HCT116 (cell line): ENCODE results near the gene GNAS. TPM values are rescaled to one million over a fixed set of nuclear protein-coding genes. Genes with fewer than 3 reads are reported as not detected.
"Not testable (repeated sequence)": the region's sequence is repeated elsewhere in the genome, so short reads cannot be mapped to it uniquely, and the experiment has no call there.

Source experiments
- ATAC-seq: fragments of 200-7000 bp; cut with Tn5 transposase; 2 replicates; pipeline ENCODE4 v1.9.1; 2020; ENCODE audit warnings: mild to moderate bottlenecking, moderate library complexity
- BruUV-seq: library from RNA; stranded (reverse); fragments of 400-500 nt; replicated peaks from 2 replicates; lab custom pipeline; 2021; lab: Mats Ljungman, UMichigan
- CTCF ChIA-PET: fragments of 300-600 bp; sonication (Branson Sonifier 250); formaldehyde crosslinking; loops from one replicate; lab custom pipeline; 2021; ENCODE audit warnings: antibody characterized with exemption; lab: Charles Lee
- POLR2A ChIA-PET: fragments of 300-600, 350-600 bp; sonication (Branson Sonifier 250); formaldehyde crosslinking; loops from one replicate; lab custom pipeline; 2021; ENCODE audit warnings: antibody characterized with exemption; lab: Charles Lee
- RAD21 ChIA-PET, 2 experiments: fragments of 300-600 bp; sonication (Branson Sonifier 250); formaldehyde crosslinking; loops; one replicate each; lab custom pipeline; 2023; ENCODE audit warnings: low total read pairs in 2 of 2; ENCODE audit not compliant: uncharacterized antibody in 2 of 2, unreplicated experiment in 2 of 2, low non-redundant PET in 1 of 2; lab: Charles Lee
- DNase-seq: peaks from one replicate; pipeline ENCODE4 v3.0.0-alpha.2; 2010; ENCODE audit warnings: low read depth, low spot score
- H2AFZ ChIP-seq: fragments of 200-600 bp; shearing (Covaris generic), sonication (generic); 2 replicates; pipeline ENCODE4 v1.6.1; 2017; ENCODE audit warnings: low read depth, mixed run types, mixed read lengths, antibody characterized with exemption, low read length; ENCODE audit not compliant: poor library complexity, severe bottlenecking
- H3K27ac ChIP-seq: 2 replicates; pipeline ENCODE4 v1.5.1; 2012; ENCODE audit warnings: low read depth, low read length
- H3K27me3 ChIP-seq: fragments of 200-600 bp; sonication (generic); 2 replicates; pipeline ENCODE4 v1.6.1; 2016; ENCODE audit warnings: mixed run types, low read length, mixed read lengths; ENCODE audit not compliant: insufficient read depth
- H3K36me3 ChIP-seq, 2 experiments: fragments of 200-500 bp in 1 of 2; fragments of 200-600 bp in 1 of 2; sonication (Bioruptor generic) in 1 of 2; sonication (generic) in 1 of 2; 2 replicates each; pipeline versions ENCODE4 v1.5.1 to v1.6.1; 2014 to 2016; ENCODE audit warnings: low read length in 2 of 2, inconsistent platforms in 1 of 2, mixed read lengths in 1 of 2, mixed run types in 1 of 2; ENCODE audit not compliant: insufficient read depth in 2 of 2, control insufficient read depth in 1 of 2
- H3K4me1 ChIP-seq, 2 experiments: fragments of 200-600 bp in 1 of 2; sonication (generic) in 1 of 2; 2 replicates each; pipeline versions ENCODE4 v1.5.1 to v1.6.1; 2012 to 2017; ENCODE audit warnings: low read length in 2 of 2, inconsistent platforms in 1 of 2, mild to moderate bottlenecking in 1 of 2, mixed read lengths in 1 of 2, mixed run types in 1 of 2, moderate library complexity in 1 of 2; ENCODE audit not compliant: insufficient read depth in 2 of 2, control insufficient read depth in 1 of 2
- H3K4me2 ChIP-seq: fragments of 200-600 bp; sonication (generic); 2 replicates; pipeline ENCODE4 v1.6.1; 2017; ENCODE audit warnings: mixed run types, low read length, mixed read lengths
- H3K4me3 ChIP-seq, 2 experiments: fragments of 200-600 bp in 1 of 2; sonication (generic) in 1 of 2; replicated peaks in 1 of 2; 2 replicates each; pipeline ENCODE4 v1.5.1; 2011 to 2016; ENCODE audit warnings: low read length in 2 of 2, control low read depth in 1 of 2, low read depth in 1 of 2, mild to moderate bottlenecking in 1 of 2, mixed read lengths in 1 of 2, mixed run types in 1 of 2
- H3K79me2 ChIP-seq: fragments of 200-600 bp; sonication (generic); 2 replicates; pipeline ENCODE4 v1.6.1; 2017; ENCODE audit warnings: mild to moderate bottlenecking, mixed run types, low read length, moderate library complexity, mixed read lengths; ENCODE audit not compliant: insufficient read depth
- H3K9ac ChIP-seq: fragments of 200-600 bp; sonication (generic); 2 replicates; pipeline ENCODE4 v1.6.1; 2016; ENCODE audit warnings: low read length, mixed read lengths
- H3K9me2 ChIP-seq: fragments of 200-600 bp; sonication (generic), shearing (Covaris generic); 2 replicates; pipeline ENCODE4 v1.6.1; 2017; ENCODE audit warnings: mixed run types, mild to moderate bottlenecking, moderate library complexity; ENCODE audit not compliant: insufficient read depth
- H3K9me3 ChIP-seq, 2 experiments: fragments of 200-500 bp in 1 of 2; fragments of 200-600 bp in 1 of 2; sonication (Bioruptor generic) in 1 of 2; sonication (generic) in 1 of 2; 2 replicates each; pipeline ENCODE4 v1.6.1; 2014 to 2017; ENCODE audit warnings: low read length in 2 of 2, mixed read lengths in 2 of 2, inconsistent platforms in 1 of 2, low read depth in 1 of 2, mild to moderate bottlenecking in 1 of 2, mixed run types in 1 of 2, moderate library complexity in 1 of 2; ENCODE audit not compliant: control insufficient read depth in 1 of 2, insufficient read depth in 1 of 2
- H4K20me1 ChIP-seq: fragments of 200-600 bp; sonication (generic), shearing (Covaris generic); 2 replicates; pipeline ENCODE4 v1.6.1; 2017; ENCODE audit warnings: mixed run types, mild to moderate bottlenecking, moderate library complexity; ENCODE audit not compliant: insufficient read depth
- EGR1 ChIP-seq: IDR thresholded peaks from 2 replicates; pipeline ENCODE4 v1.6.1; 2012; ENCODE audit warnings: low read depth
- intact Hi-C: fragments of 100-400 bp; cut with micrococcal nuclease; formaldehyde crosslinking; loops from 2 replicates; pipeline ENCODE4 v1.10.0; 2022
- total RNA-seq: library from RNA; stranded (reverse); gene quantifications from one replicate; pipeline ENCODE4 v1.2.1, GENCODE V29; 2021; ENCODE audit not compliant: unreplicated experiment
- TF ChIP-seq, protein P1 (sequence below), 3 experiments: fragments of 200-600 bp in 1 of 3; sonication (generic) in 1 of 3; IDR thresholded peaks in 2 of 3; conservative IDR thresholded peaks in 1 of 3; 2 replicates each; pipeline ENCODE4 v1.5.1; 2012 to 2017; ENCODE audit warnings: low read depth in 2 of 3, low read length in 2 of 3, antibody characterized with exemption in 1 of 3, borderline replicate concordance in 1 of 3, control low read depth in 1 of 3, mild to moderate bottlenecking in 1 of 3, mixed read lengths in 1 of 3, mixed run types in 1 of 3, moderate library complexity in 1 of 3; ENCODE audit not compliant: insufficient read depth in 1 of 3

The GNAS gene
- total RNA-seq, 1 experiment from 2014 or later = 699 TPM

DNA sequence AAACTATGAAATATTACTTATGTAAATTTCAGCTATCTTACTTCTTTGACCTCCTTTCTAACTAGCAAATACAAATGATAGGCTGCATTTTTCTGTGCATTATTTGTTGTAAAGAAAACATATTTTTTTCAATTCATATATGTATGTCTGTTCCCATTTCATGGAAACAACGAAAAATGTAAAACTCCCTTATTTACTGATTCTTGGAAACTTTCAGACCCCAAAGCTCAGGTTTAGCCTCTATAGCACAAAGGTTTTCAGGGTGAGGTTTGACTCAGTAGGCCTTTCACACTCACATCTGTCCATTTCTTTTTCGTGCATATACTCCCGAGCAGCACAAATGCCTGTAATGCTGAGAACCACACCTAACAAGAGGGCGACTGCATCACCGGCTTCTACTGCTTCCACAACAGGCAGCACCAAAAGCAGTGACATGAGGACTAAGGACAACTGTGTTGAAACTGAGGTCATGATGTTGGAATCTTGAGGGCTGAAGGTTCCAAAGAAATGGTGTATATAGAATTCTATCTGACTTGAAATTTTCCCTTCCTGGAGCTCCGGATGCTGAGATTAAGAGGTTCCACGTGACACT, 95.4 kb downstream of the GNAS start:
- POLR2A ChIA-PET, intact Hi-C loops, H3K9ac ChIP-seq, RAD21 ChIA-PET, BruUV-seq, H3K36me3 ChIP-seq, H3K4me1 ChIP-seq, H2AFZ ChIP-seq, H3K27ac ChIP-seq, H3K4me3 ChIP-seq, H3K9me2 ChIP-seq, H3K9me3 ChIP-seq, H3K79me2 ChIP-seq, H4K20me1 ChIP-seq, H3K27me3 ChIP-seq, H3K4me2 ChIP-seq, CTCF ChIA-PET, DNase-seq, ATAC-seq: not testable (repeated sequence)

DNA sequence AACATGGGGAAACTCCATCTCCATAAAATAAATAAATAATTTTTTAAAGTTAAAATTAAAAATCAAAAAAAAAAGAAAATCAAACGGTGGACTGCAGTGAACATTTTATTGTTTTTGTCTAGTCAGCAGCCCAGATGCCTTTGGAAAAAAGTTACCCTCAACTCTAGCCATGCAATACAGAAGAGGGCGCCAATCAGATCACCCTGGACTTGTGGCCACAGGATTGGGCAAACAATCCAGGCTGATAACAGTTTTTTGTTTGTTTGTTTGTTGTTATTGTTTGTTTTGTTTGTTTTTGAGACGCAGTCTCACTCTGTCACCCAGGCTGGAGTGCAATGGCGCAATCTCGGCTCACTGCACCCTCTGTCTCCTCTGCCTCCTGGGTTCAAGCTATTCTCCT, 98.1 kb downstream of the GNAS start:
- intact Hi-C loops = no loop called here
- H3K27me3 ChIP-seq = no peaks in the 10 kb centered on the region
- no peak overlapping the region for H3K4me2 ChIP-seq
- ChIA-PET POLR2A (no interaction called here), RAD21 (no interaction called here), CTCF (interaction anchor here (0.8 to 1.0 kb wide), 2 partner anchors 83 to 132 kb away, joined by 3 read pairs; no protein-coding TSS in a partner anchor)
- H3K36me3 ChIP-seq = no peaks in the 10 kb centered on the region
- no peak overlapping the region for H3K27ac ChIP-seq
- no peak overlapping the region for H3K4me3 ChIP-seq
- no peaks in the 10 kb centered on the region for H3K79me2 ChIP-seq
- no peaks in the 10 kb centered on the region for H3K9me2 ChIP-seq
- TF ChIP-seq EGR1 = no peak
- TF ChIP-seq, protein P1, sequence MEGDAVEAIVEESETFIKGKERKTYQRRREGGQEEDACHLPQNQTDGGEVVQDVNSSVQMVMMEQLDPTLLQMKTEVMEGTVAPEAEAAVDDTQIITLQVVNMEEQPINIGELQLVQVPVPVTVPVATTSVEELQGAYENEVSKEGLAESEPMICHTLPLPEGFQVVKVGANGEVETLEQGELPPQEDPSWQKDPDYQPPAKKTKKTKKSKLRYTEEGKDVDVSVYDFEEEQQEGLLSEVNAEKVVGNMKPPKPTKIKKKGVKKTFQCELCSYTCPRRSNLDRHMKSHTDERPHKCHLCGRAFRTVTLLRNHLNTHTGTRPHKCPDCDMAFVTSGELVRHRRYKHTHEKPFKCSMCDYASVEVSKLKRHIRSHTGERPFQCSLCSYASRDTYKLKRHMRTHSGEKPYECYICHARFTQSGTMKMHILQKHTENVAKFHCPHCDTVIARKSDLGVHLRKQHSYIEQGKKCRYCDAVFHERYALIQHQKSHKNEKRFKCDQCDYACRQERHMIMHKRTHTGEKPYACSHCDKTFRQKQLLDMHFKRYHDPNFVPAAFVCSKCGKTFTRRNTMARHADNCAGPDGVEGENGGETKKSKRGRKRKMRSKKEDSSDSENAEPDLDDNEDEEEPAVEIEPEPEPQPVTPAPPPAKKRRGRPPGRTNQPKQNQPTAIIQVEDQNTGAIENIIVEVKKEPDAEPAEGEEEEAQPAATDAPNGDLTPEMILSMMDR (IDR thresholded peaks at IDR 0.05 in 2 of 3, conservative IDR thresholded peaks at IDR 0.05 in 1 of 3; ENCODE audit: borderline replicate concordance in 1 of 3, insufficient read depth in 1 of 3, low read depth in 2 of 3, low read length in 2 of 3) = peak in 1 of 3 experiments; percentile 11; a peak in 1 of 6 replicates
- no peaks in the 10 kb centered on the region for H3K9me3 ChIP-seq
- no peak for DNase-seq
- no peaks in the 10 kb centered on the region for H4K20me1 ChIP-seq
- peak; percentile 70; the same call in 1 of the 2 replicates for ATAC-seq
- no peaks in the 10 kb centered on the region for H3K4me1 ChIP-seq
- no peak overlapping the region for H3K9ac ChIP-seq
- no TSS peak for BruUV-seq
- H2AFZ ChIP-seq = no peak overlapping the region
